GM10266 (cell line): ENCODE data around the gene CHORDC1.
"Not testable (repeated sequence)": the region's sequence is repeated elsewhere in the genome, so short reads cannot be mapped to it uniquely, and the experiment has no call there.

Source experiments
- DNase-seq: peaks from one replicate; pipeline ENCODE4 v3.0.0; 2012; ENCODE audit errors: extremely low spot score
- TF ChIP-seq, protein P1 (sequence below): IDR thresholded peaks from 2 replicates; pipeline ENCODE4 v1.5.1; 2012; ENCODE audit warnings: mild to moderate bottlenecking, low read depth; ENCODE audit not compliant: control insufficient read depth, insufficient read depth; ENCODE audit errors: missing control alignments

Gene CHORDC1

DNA sequence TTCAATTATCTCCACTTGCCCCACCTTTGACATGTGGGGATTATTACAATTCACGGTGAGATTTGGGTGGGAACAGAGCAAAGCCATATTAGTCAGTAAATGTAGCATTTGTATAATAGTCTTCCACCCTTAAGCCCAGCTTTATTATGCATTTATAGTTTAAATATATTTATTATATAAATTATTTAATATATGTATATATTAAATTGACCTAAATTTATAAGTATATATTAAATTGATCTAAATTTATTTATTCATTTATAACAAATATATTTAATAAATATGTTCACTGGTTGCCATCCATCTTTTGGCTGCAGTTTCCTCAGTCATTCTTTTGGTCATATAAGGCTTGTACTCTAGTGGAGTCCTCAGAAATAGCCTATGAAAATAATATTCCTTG lies 23.6 kb upstream of the CHORDC1 start:
- no peak for DNase-seq
- TF ChIP-seq, protein P1, sequence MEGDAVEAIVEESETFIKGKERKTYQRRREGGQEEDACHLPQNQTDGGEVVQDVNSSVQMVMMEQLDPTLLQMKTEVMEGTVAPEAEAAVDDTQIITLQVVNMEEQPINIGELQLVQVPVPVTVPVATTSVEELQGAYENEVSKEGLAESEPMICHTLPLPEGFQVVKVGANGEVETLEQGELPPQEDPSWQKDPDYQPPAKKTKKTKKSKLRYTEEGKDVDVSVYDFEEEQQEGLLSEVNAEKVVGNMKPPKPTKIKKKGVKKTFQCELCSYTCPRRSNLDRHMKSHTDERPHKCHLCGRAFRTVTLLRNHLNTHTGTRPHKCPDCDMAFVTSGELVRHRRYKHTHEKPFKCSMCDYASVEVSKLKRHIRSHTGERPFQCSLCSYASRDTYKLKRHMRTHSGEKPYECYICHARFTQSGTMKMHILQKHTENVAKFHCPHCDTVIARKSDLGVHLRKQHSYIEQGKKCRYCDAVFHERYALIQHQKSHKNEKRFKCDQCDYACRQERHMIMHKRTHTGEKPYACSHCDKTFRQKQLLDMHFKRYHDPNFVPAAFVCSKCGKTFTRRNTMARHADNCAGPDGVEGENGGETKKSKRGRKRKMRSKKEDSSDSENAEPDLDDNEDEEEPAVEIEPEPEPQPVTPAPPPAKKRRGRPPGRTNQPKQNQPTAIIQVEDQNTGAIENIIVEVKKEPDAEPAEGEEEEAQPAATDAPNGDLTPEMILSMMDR: no peak

DNA sequence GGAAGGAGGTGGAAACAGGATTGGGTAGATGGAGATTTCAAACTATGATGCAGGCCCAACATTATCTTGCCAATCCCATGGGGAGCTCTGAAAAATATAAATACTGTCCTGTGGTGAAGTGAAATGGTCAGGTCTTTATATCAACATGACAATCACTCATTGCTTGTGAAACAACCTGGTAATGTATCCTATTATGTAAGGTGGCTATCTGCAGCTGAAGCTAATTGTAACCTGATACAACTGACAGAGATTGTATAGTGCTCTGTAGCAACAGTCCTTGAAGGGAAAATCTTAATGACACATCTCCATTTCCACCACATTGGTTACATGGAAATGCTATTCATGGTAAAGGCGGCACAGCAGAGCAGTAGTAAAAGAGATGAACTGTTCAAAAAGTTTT lies 20.7 kb upstream of the CHORDC1 start:
- DNase-seq: no peak

DNA sequence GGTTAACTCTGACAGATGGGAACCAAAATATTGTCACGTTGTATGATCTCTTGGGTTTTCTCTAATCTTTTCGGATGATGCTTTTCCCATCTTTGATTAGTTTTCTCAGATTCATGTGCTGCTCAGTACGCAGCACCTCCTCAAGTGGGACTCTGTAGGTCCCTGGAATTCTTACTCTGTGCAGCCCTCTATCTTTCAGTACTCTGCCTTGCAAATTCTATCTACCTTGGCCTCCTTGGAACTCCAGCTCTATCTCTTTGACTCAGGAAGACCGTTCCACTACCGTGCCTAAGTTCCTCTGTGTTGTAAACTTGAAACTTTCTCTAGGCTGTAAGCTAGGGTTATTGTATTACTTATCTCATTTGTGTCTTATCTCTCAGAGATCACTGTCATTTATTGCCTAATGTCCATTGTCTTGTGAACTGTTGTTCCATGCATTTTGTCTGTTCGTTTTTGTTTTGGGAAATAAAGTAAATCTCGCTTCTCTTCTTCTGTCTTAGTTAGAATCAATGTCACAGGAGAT lies 20.1 kb upstream of the CHORDC1 start:
- TF ChIP-seq, protein P1: no peak
- no peak for DNase-seq

More for the DNA sequence above, 20.7 kb upstream of the CHORDC1 start:
- TF ChIP-seq, protein P1: no peak

DNA sequence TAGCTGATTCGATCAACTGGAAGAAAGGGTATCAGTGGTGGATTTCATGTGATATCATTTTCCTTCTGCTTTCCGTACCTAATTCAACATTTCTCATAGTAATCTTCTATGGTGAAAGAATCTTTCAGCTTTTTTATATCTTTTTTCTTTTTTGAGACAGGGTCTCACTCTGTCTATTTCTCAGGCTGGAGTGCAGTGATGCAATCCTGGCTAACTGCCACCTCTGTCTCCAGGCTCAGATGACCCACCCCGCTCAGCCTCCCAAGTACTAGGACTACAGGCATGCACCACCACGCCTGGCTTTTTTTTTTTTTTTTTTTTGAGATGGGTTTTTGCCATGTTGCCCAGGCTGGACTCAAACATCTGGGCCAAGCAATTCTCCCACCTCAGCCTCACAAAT lies 18.6 kb upstream of the CHORDC1 start:
- DNase-seq: no peak
- TF ChIP-seq, protein P1: no peak

DNA sequence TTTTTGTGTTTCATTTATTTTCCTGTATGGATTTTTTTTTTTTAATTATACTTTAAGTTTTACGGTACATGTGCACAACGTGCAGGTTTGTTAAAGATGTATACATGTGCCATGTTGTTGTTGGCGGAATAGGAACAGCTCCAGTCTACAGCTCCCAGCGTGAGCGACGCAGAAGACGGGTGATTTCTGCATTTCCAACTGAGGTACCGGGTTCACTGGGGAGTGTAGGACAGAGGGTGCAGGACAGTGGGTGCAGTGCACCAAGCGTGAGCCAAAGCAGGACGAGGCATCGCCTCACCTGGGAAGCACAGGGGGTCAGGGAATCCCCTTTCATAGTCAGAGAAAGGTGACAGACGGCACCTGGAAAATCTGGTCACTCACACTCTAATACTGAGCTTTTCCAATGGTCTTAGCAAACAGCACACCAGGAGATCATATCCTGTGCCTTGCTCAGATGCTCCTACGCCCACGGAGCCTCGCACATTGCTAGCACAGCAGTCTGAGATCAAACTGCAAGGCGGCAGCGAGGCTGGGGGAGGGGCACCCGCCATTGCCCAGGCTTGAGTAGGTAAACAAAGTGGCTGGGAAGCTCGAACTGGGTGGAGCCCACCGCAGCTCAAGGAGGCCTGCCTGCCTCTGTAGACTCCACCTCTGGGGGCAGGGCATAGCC lies 17.3 kb upstream of the CHORDC1 start:
- not testable (repeated sequence) for DNase-seq

DNA sequence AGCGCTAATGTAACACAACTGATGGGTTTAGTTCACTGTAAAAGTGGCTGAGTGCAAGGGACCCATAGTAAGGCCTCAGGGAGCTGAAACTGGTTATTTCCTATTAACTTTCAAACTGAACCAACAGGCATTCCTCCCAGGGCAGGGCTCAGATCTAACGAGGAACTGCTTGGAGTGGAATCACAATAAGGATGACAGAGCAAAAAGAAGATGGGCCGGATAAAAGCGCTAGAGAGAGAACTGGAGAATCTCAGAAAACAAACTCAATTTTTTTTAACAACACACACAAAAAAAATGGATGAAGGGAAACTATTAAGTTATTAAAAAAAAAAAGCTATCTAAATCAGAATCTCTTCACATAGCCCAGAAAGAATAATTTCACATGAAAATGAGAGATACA lies 14.2 kb upstream of the CHORDC1 start:
- DNase-seq: no peak
- TF ChIP-seq, protein P1: no peak

DNA sequence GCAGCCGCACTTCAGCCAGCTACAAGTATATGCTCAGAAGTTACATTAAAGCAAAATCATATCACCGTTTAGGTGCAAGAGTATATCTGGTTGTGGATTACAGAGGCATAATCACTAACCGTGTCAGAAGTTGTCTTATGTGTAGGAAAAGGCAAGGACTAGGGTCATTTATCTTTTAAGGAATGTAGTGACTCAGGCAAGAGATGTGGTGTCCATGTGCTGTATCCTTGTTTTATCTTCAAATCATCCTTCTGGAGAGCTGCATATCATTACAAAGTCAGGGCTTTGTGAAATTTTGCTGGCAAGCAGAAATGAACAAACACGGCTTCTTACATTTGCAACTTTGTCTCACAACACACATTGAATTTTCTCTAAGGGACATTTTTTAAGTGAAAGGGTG lies 12.7 kb upstream of the CHORDC1 start:
- DNase-seq: no peak
- TF ChIP-seq, protein P1: no peak
